ENCODE results near the gene TRAF3IP1. TPM values are rescaled to one million over a fixed set of nuclear protein-coding genes. Genes with fewer than 3 reads are reported as not detected.

TRAF3IP1 gene
- total and polyA plus RNA-seq, 2 of the 13 experiments (the other 11 are each of a cell fraction or from before 2014, with no cell fraction given): 4.1 to 12.9 TPM

DNA sequence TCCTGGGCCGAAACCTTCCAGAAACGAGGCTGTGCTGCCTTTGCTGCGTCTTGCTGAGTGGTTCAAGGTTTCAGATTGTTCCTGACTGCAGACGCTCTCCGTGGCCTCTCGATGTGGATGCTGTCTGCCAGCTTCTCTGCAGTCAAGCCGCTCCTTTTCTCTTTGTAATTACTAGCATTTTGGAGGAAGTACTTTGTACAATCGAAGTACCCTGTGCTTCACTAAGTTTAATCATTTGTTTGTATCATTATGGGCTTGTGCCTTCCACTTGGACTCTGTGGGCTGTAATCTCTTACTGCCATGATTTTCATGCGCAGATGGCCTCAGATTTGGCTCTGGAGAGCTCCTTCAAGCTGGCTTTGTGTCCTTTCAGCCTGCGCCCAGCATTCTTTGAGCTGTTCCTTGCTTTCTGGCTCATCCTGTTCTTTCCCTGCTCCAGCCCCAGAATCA is 49.3 kb downstream of the TRAF3IP1 start (continued):
- TF ChIP-seq, protein P1, sequence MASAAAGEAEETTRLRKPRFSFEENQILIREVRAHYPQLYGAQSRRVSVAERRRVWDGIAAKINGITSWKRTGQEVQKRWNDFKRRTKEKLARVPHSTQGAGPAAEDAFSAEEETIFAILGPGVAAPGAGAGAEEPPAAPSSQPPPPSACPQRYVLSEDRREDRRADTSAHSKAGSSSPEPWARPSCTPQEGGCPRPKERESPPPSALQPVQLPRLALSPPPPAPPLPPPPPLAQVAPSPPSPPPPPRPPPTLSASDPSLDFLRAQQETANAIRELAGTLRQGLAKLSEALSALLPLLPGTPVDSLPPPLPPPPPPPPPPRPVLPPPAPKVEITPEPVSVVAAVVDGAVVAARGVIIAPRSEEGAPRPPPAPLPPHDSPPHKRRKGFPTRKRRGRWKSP (CRISPR knock-in tag; IDR thresholded peaks at IDR 0.05): no peak
- TF ChIP-seq, protein P2, sequence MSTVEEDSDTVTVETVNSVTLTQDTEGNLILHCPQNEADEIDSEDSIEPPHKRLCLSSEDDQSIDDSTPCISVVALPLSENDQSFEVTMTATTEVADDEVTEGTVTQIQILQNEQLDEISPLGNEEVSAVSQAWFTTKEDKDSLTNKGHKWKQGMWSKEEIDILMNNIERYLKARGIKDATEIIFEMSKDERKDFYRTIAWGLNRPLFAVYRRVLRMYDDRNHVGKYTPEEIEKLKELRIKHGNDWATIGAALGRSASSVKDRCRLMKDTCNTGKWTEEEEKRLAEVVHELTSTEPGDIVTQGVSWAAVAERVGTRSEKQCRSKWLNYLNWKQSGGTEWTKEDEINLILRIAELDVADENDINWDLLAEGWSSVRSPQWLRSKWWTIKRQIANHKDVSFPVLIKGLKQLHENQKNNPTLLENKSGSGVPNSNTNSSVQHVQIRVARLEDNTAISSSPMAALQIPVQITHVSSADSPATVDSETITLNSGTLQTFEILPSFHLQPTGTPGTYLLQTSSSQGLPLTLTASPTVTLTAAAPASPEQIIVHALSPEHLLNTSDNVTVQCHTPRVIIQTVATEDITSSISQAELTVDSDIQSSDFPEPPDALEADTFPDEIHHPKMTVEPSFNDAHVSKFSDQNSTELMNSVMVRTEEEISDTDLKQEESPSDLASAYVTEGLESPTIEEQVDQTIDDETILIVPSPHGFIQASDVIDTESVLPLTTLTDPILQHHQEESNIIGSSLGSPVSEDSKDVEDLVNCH (CRISPR knock-in tag; IDR thresholded peaks at IDR 0.05): no peak

DNA sequence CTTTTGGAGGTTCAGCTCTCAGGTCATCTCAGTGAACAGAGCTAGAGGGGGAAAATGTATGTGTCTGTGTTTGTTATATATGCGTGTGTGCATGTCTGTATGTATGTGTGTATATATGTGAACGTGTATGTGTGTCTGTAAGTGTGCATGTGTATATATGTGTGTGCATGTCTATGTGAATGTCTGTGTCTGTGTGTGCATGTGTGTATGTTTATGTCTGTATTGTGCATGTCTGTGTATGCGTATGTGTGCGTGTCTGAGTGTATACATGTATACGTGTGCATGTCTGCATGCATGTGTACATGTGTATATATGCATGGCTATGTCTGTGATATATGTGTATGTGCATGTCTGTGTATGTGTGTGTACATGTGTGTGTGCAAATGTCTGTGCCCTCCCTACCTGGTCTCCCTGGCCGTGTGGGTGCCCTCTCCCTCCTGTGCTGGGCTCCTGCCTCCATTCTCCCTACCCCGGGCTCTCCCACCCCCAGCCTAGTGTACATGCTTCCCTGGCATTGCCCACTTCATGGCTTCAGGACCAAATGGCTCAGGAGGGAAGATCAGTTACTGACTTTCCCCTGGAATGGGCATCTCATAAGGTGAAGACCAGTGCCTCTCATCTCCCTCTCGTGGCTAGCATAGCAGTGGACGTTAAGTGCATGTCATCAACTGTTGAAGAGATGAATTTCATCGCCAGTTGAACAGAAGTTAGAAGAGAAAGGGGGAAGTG is 49.9 kb downstream of the TRAF3IP1 start:
- Histone ChIP-seq H3K36me3 (replicated peaks in 1 of 2; ENCODE audit: control insufficient read depth in 1 of 2, insufficient read depth in 2 of 2, low read length in 2 of 2) (no peaks in the 10 kb centered on the region), H3K27ac (ENCODE audit: extremely low read length, insufficient read depth, low read length) (peak overlapping the region; percentile 42), H4K20me1 (ENCODE audit: insufficient read depth, low read length) (no peaks in the 10 kb centered on the region), H3K4me3 (replicated peaks in 1 of 3; ENCODE audit: insufficient read depth in 1 of 3, low read depth in 2 of 3, low read length in 3 of 3) (no peak overlapping the region), H2AFZ (ENCODE audit: low read length) (no peak overlapping the region), H3K27me3 (ENCODE audit: control insufficient read depth in 1 of 2, insufficient read depth in 2 of 2, low read length in 2 of 2) (no peaks in the 10 kb centered on the region), H3K79me2 (ENCODE audit: insufficient read depth, low read length) (no peaks in the 10 kb centered on the region), H3K9ac (ENCODE audit: insufficient read depth, low read depth, low read length) (no peak overlapping the region), H3K4me1 (ENCODE audit: insufficient read depth, low read length) (peaks cover 39% of the 10 kb centered on the region), H3K9me3 (ENCODE audit: low read length) (no peaks in the 10 kb centered on the region), H3K4me2 (ENCODE audit: low read depth, low read length) (peak overlapping the region; percentile 25; the same call in 1 of the 2 replicates)
- intact Hi-C loops (cut with micrococcal nuclease; ENCODE audit: unreplicated experiment): loop anchor here (1.0 to 5.0 kb wide), 5 partner anchors 65 to 417 kb away; no protein-coding TSS in a partner anchor
- ATAC-seq: peak; percentile 40
- FAIRE-seq: no peak
- ChIA-PET POLR2A (interaction anchor here (1.5 kb wide), 1 partner anchor 71 kb away, joined by 4 read pairs; no protein-coding TSS in a partner anchor), CTCF (ENCODE audit: low intra/inter-chr PET ratio, low total read pairs) (interaction anchor here (0.7 to 5.7 kb wide), 7 partner anchors 92 to 415 kb away, joined by 3 to 87 read pairs (median 4); no protein-coding TSS in a partner anchor)
- 82% methylated on average over 10 of the region's 10 CpGs for WGBS (ENCODE audit: low lambda C conversion rate)
- DNase-seq (ENCODE audit: low spot score): no peak
- no TSS peak for BruUV-seq (replicated peaks)
- in situ Hi-C loops (cut with HindIII; ENCODE audit: extremely low pct_ligation_motif_present, low pct_unique_long_range_greater_than_20kb): loop anchor here (25.0 kb wide), 1 partner anchor 417 kb away; no protein-coding TSS in a partner anchor
- no peak for TF ChIP-seq ZNF256 (CRISPR knock-in tag; conservative IDR thresholded peaks at IDR 0.05)
- TF ChIP-seq, protein P3, sequence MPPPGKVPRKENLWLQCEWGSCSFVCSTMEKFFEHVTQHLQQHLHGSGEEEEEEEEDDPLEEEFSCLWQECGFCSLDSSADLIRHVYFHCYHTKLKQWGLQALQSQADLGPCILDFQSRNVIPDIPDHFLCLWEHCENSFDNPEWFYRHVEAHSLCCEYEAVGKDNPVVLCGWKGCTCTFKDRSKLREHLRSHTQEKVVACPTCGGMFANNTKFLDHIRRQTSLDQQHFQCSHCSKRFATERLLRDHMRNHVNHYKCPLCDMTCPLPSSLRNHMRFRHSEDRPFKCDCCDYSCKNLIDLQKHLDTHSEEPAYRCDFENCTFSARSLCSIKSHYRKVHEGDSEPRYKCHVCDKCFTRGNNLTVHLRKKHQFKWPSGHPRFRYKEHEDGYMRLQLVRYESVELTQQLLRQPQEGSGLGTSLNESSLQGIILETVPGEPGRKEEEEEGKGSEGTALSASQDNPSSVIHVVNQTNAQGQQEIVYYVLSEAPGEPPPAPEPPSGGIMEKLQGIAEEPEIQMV (CRISPR knock-in tag; IDR thresholded peaks at IDR 0.05; ENCODE audit: low read depth): no peak
- no peak for TF ChIP-seq ZNF460 (CRISPR knock-in tag; IDR thresholded peaks at IDR 0.05; ENCODE audit: borderline replicate concordance)
- TF ChIP-seq, protein P4, sequence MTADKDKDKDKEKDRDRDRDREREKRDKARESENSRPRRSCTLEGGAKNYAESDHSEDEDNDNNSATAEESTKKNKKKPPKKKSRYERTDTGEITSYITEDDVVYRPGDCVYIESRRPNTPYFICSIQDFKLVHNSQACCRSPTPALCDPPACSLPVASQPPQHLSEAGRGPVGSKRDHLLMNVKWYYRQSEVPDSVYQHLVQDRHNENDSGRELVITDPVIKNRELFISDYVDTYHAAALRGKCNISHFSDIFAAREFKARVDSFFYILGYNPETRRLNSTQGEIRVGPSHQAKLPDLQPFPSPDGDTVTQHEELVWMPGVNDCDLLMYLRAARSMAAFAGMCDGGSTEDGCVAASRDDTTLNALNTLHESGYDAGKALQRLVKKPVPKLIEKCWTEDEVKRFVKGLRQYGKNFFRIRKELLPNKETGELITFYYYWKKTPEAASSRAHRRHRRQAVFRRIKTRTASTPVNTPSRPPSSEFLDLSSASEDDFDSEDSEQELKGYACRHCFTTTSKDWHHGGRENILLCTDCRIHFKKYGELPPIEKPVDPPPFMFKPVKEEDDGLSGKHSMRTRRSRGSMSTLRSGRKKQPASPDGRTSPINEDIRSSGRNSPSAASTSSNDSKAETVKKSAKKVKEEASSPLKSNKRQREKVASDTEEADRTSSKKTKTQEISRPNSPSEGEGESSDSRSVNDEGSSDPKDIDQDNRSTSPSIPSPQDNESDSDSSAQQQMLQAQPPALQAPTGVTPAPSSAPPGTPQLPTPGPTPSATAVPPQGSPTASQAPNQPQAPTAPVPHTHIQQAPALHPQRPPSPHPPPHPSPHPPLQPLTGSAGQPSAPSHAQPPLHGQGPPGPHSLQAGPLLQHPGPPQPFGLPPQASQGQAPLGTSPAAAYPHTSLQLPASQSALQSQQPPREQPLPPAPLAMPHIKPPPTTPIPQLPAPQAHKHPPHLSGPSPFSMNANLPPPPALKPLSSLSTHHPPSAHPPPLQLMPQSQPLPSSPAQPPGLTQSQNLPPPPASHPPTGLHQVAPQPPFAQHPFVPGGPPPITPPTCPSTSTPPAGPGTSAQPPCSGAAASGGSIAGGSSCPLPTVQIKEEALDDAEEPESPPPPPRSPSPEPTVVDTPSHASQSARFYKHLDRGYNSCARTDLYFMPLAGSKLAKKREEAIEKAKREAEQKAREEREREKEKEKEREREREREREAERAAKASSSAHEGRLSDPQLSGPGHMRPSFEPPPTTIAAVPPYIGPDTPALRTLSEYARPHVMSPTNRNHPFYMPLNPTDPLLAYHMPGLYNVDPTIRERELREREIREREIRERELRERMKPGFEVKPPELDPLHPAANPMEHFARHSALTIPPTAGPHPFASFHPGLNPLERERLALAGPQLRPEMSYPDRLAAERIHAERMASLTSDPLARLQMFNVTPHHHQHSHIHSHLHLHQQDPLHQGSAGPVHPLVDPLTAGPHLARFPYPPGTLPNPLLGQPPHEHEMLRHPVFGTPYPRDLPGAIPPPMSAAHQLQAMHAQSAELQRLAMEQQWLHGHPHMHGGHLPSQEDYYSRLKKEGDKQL (CRISPR knock-in tag; IDR thresholded peaks at IDR 0.05; ENCODE audit: low read depth): no peak
- no peak for TF ChIP-seq NONO (IDR thresholded peaks at IDR 0.05)
- 0 out of 2 replicates have a peak, but pooled peaks have one; percentile 31 for TF ChIP-seq NONO (CRISPR knock-in tag; conservative IDR thresholded peaks at IDR 0.05)
- TF ChIP-seq, protein P5, sequence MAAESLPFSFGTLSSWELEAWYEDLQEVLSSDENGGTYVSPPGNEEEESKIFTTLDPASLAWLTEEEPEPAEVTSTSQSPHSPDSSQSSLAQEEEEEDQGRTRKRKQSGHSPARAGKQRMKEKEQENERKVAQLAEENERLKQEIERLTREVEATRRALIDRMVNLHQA (CRISPR knock-in tag; IDR thresholded peaks at IDR 0.05): no peak
